HCT116 (cell line): Measurements from ENCODE around the gene CDC14B. TPM values are rescaled to one million over a fixed set of nuclear protein-coding genes. Genes with fewer than 3 reads are reported as not detected.

Experiments
- ATAC-seq: fragments of 200-7000 bp; cut with Tn5 transposase; 2 replicates; pipeline ENCODE4 v1.9.1; 2020; ENCODE audit warnings: mild to moderate bottlenecking, moderate library complexity
- BruUV-seq: library from RNA; stranded (reverse); fragments of 400-500 nt; replicated peaks from 2 replicates; lab custom pipeline; 2021; lab: Mats Ljungman, UMichigan
- CTCF ChIA-PET: fragments of 300-600 bp; sonication (Branson Sonifier 250); formaldehyde crosslinking; loops from one replicate; lab custom pipeline; 2021; ENCODE audit warnings: antibody characterized with exemption; lab: Charles Lee
- POLR2A ChIA-PET: fragments of 300-600, 350-600 bp; sonication (Branson Sonifier 250); formaldehyde crosslinking; loops from one replicate; lab custom pipeline; 2021; ENCODE audit warnings: antibody characterized with exemption; lab: Charles Lee
- RAD21 ChIA-PET, 2 experiments: fragments of 300-600 bp; sonication (Branson Sonifier 250); formaldehyde crosslinking; loops; one replicate each; lab custom pipeline; 2023; ENCODE audit warnings: low total read pairs in 2 of 2; ENCODE audit not compliant: uncharacterized antibody in 2 of 2, unreplicated experiment in 2 of 2, low non-redundant PET in 1 of 2; lab: Charles Lee
- DNase-seq: peaks from one replicate; pipeline ENCODE4 v3.0.0-alpha.2; 2010; ENCODE audit warnings: low read depth, low spot score
- H2AFZ ChIP-seq: fragments of 200-600 bp; shearing (Covaris generic), sonication (generic); 2 replicates; pipeline ENCODE4 v1.6.1; 2017; ENCODE audit warnings: low read depth, mixed run types, mixed read lengths, antibody characterized with exemption, low read length; ENCODE audit not compliant: poor library complexity, severe bottlenecking
- H3K27ac ChIP-seq: 2 replicates; pipeline ENCODE4 v1.5.1; 2012; ENCODE audit warnings: low read depth, low read length
- H3K27me3 ChIP-seq: fragments of 200-600 bp; sonication (generic); 2 replicates; pipeline ENCODE4 v1.6.1; 2016; ENCODE audit warnings: mixed run types, low read length, mixed read lengths; ENCODE audit not compliant: insufficient read depth
- H3K36me3 ChIP-seq, 2 experiments: fragments of 200-500 bp in 1 of 2; fragments of 200-600 bp in 1 of 2; sonication (Bioruptor generic) in 1 of 2; sonication (generic) in 1 of 2; 2 replicates each; pipeline versions ENCODE4 v1.5.1 to v1.6.1; 2014 to 2016; ENCODE audit warnings: low read length in 2 of 2, inconsistent platforms in 1 of 2, mixed read lengths in 1 of 2, mixed run types in 1 of 2; ENCODE audit not compliant: insufficient read depth in 2 of 2, control insufficient read depth in 1 of 2
- H3K4me1 ChIP-seq, 2 experiments: fragments of 200-600 bp in 1 of 2; sonication (generic) in 1 of 2; 2 replicates each; pipeline versions ENCODE4 v1.5.1 to v1.6.1; 2012 to 2017; ENCODE audit warnings: low read length in 2 of 2, inconsistent platforms in 1 of 2, mild to moderate bottlenecking in 1 of 2, mixed read lengths in 1 of 2, mixed run types in 1 of 2, moderate library complexity in 1 of 2; ENCODE audit not compliant: insufficient read depth in 2 of 2, control insufficient read depth in 1 of 2
- H3K4me2 ChIP-seq: fragments of 200-600 bp; sonication (generic); 2 replicates; pipeline ENCODE4 v1.6.1; 2017; ENCODE audit warnings: mixed run types, low read length, mixed read lengths
- H3K4me3 ChIP-seq, 2 experiments: fragments of 200-600 bp in 1 of 2; sonication (generic) in 1 of 2; replicated peaks in 1 of 2; 2 replicates each; pipeline ENCODE4 v1.5.1; 2011 to 2016; ENCODE audit warnings: low read length in 2 of 2, control low read depth in 1 of 2, low read depth in 1 of 2, mild to moderate bottlenecking in 1 of 2, mixed read lengths in 1 of 2, mixed run types in 1 of 2
- H3K79me2 ChIP-seq: fragments of 200-600 bp; sonication (generic); 2 replicates; pipeline ENCODE4 v1.6.1; 2017; ENCODE audit warnings: mild to moderate bottlenecking, mixed run types, low read length, moderate library complexity, mixed read lengths; ENCODE audit not compliant: insufficient read depth
- H3K9ac ChIP-seq: fragments of 200-600 bp; sonication (generic); 2 replicates; pipeline ENCODE4 v1.6.1; 2016; ENCODE audit warnings: low read length, mixed read lengths
- H3K9me2 ChIP-seq: fragments of 200-600 bp; sonication (generic), shearing (Covaris generic); 2 replicates; pipeline ENCODE4 v1.6.1; 2017; ENCODE audit warnings: mixed run types, mild to moderate bottlenecking, moderate library complexity; ENCODE audit not compliant: insufficient read depth
- H3K9me3 ChIP-seq, 2 experiments: fragments of 200-500 bp in 1 of 2; fragments of 200-600 bp in 1 of 2; sonication (Bioruptor generic) in 1 of 2; sonication (generic) in 1 of 2; 2 replicates each; pipeline ENCODE4 v1.6.1; 2014 to 2017; ENCODE audit warnings: low read length in 2 of 2, mixed read lengths in 2 of 2, inconsistent platforms in 1 of 2, low read depth in 1 of 2, mild to moderate bottlenecking in 1 of 2, mixed run types in 1 of 2, moderate library complexity in 1 of 2; ENCODE audit not compliant: control insufficient read depth in 1 of 2, insufficient read depth in 1 of 2
- H4K20me1 ChIP-seq: fragments of 200-600 bp; sonication (generic), shearing (Covaris generic); 2 replicates; pipeline ENCODE4 v1.6.1; 2017; ENCODE audit warnings: mixed run types, mild to moderate bottlenecking, moderate library complexity; ENCODE audit not compliant: insufficient read depth
- CBX3 ChIP-seq: IDR thresholded peaks from 2 replicates; pipeline ENCODE4 v1.6.1; 2012; ENCODE audit warnings: low read depth
- CEBPB ChIP-seq: IDR thresholded peaks from 2 replicates; pipeline ENCODE4 v1.6.1; 2012; ENCODE audit warnings: low read depth
- EGR1 ChIP-seq: IDR thresholded peaks from 2 replicates; pipeline ENCODE4 v1.6.1; 2012; ENCODE audit warnings: low read depth
- ELF1 ChIP-seq: IDR thresholded peaks from 2 replicates; pipeline ENCODE4 v1.6.1; 2012; ENCODE audit warnings: low read depth, borderline replicate concordance
- EZH2 ChIP-seq: fragments of 200-600 bp; sonication (generic); IDR thresholded peaks from 2 replicates; pipeline ENCODE4 v1.6.1; 2017; ENCODE audit warnings: antibody characterized with exemption, mixed run types
- EZH2phosphoT487 ChIP-seq: fragments of 200-600 bp; IDR thresholded peaks from 2 replicates; pipeline ENCODE4 v1.6.1; 2018; ENCODE audit warnings: antibody characterized with exemption, borderline replicate concordance
- FOSL1 ChIP-seq: IDR thresholded peaks from 2 replicates; pipeline ENCODE4 v1.6.1; 2012; ENCODE audit warnings: low read depth
- MAX ChIP-seq: IDR thresholded peaks from 2 replicates; pipeline ENCODE4 v1.6.1; 2012
- POLR2A ChIP-seq: IDR thresholded peaks from 2 replicates; pipeline ENCODE4 v1.7.0; 2011; ENCODE audit warnings: borderline replicate concordance; ENCODE audit not compliant: insufficient read depth, insufficient read length; ENCODE audit errors: extremely low read depth
- POLR2AphosphoS5 ChIP-seq: IDR thresholded peaks from 2 replicates; pipeline ENCODE4 v1.6.1; 2011; ENCODE audit warnings: mild to moderate bottlenecking, low read depth, low read length, moderate library complexity
- RAD21 ChIP-seq: IDR thresholded peaks from 2 replicates; pipeline ENCODE4 v1.6.1; 2012; ENCODE audit warnings: low read depth, mild to moderate bottlenecking
- SP1 ChIP-seq: IDR thresholded peaks from 2 replicates; pipeline ENCODE4 v1.6.1; 2012; ENCODE audit warnings: low read depth
- SRF ChIP-seq: IDR thresholded peaks from 2 replicates; pipeline ENCODE4 v1.6.1; 2012; ENCODE audit warnings: low read depth
- TCF7L2 ChIP-seq: IDR thresholded peaks from 2 replicates; pipeline ENCODE4 v1.7.0; 2011; ENCODE audit warnings: borderline replicate concordance, inconsistent platforms; ENCODE audit not compliant: insufficient read depth, insufficient read length; ENCODE audit errors: extremely low read depth
- ZBTB33 ChIP-seq: IDR thresholded peaks from 2 replicates; pipeline ENCODE4 v1.6.1; 2011; ENCODE audit warnings: mild to moderate bottlenecking, low read length, moderate library complexity; ENCODE audit not compliant: insufficient replicate concordance; ENCODE audit errors: extremely low read depth
- ZFX ChIP-seq: fragments of 450-650 bp; IDR thresholded peaks from 2 replicates; pipeline ENCODE4 v1.6.1; 2017
- ZNF274 ChIP-seq: fragments of 200-500 bp; sonication (Bioruptor generic); IDR thresholded peaks from 2 replicates; pipeline ENCODE4 v1.6.1; 2014; ENCODE audit warnings: mild to moderate bottlenecking, low read depth, low read length, inconsistent platforms
- intact Hi-C: fragments of 100-400 bp; cut with micrococcal nuclease; formaldehyde crosslinking; loops from 2 replicates; pipeline ENCODE4 v1.10.0; 2022
- total RNA-seq: library from RNA; stranded (reverse); gene quantifications from one replicate; pipeline ENCODE4 v1.2.1, GENCODE V29; 2021; ENCODE audit not compliant: unreplicated experiment
- TF ChIP-seq, protein P1 (sequence below): IDR thresholded peaks from 2 replicates; pipeline ENCODE4 v1.6.1; 2012; ENCODE audit warnings: low read depth
- TF ChIP-seq, protein P2 (sequence below), 3 experiments: fragments of 200-600 bp in 1 of 3; sonication (generic) in 1 of 3; IDR thresholded peaks in 2 of 3; conservative IDR thresholded peaks in 1 of 3; 2 replicates each; pipeline ENCODE4 v1.5.1; 2012 to 2017; ENCODE audit warnings: low read depth in 2 of 3, low read length in 2 of 3, antibody characterized with exemption in 1 of 3, borderline replicate concordance in 1 of 3, control low read depth in 1 of 3, mild to moderate bottlenecking in 1 of 3, mixed read lengths in 1 of 3, mixed run types in 1 of 3, moderate library complexity in 1 of 3; ENCODE audit not compliant: insufficient read depth in 1 of 3

CDC14B gene
- total RNA-seq, 1 experiment from 2014 or later, result 21.6 TPM

- no peaks in the 10 kb centered on the region for H3K9me2 ChIP-seq
- no peak overlapping the region for H3K4me2 ChIP-seq
- no peak overlapping the region for H3K27ac ChIP-seq
- TF ChIP-seq CBX3 (no peak), ZNF274 (no peak), EZH2phosphoT487 (no peak), POLR2AphosphoS5 (no peak), ZBTB33 (no peak), MAX (no peak), RAD21 (no peak), TCF7L2 (no peak), EZH2 (no peak), ZFX (no peak), SP1 (no peak), FOSL1 (no peak), ELF1 (no peak), SRF (no peak), POLR2A (no peak), EGR1 (no peak), CEBPB (no peak)
- TF ChIP-seq, protein P1, sequence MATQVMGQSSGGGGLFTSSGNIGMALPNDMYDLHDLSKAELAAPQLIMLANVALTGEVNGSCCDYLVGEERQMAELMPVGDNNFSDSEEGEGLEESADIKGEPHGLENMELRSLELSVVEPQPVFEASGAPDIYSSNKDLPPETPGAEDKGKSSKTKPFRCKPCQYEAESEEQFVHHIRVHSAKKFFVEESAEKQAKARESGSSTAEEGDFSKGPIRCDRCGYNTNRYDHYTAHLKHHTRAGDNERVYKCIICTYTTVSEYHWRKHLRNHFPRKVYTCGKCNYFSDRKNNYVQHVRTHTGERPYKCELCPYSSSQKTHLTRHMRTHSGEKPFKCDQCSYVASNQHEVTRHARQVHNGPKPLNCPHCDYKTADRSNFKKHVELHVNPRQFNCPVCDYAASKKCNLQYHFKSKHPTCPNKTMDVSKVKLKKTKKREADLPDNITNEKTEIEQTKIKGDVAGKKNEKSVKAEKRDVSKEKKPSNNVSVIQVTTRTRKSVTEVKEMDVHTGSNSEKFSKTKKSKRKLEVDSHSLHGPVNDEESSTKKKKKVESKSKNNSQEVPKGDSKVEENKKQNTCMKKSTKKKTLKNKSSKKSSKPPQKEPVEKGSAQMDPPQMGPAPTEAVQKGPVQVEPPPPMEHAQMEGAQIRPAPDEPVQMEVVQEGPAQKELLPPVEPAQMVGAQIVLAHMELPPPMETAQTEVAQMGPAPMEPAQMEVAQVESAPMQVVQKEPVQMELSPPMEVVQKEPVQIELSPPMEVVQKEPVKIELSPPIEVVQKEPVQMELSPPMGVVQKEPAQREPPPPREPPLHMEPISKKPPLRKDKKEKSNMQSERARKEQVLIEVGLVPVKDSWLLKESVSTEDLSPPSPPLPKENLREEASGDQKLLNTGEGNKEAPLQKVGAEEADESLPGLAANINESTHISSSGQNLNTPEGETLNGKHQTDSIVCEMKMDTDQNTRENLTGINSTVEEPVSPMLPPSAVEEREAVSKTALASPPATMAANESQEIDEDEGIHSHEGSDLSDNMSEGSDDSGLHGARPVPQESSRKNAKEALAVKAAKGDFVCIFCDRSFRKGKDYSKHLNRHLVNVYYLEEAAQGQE, result no peak
- TF ChIP-seq, protein P2, sequence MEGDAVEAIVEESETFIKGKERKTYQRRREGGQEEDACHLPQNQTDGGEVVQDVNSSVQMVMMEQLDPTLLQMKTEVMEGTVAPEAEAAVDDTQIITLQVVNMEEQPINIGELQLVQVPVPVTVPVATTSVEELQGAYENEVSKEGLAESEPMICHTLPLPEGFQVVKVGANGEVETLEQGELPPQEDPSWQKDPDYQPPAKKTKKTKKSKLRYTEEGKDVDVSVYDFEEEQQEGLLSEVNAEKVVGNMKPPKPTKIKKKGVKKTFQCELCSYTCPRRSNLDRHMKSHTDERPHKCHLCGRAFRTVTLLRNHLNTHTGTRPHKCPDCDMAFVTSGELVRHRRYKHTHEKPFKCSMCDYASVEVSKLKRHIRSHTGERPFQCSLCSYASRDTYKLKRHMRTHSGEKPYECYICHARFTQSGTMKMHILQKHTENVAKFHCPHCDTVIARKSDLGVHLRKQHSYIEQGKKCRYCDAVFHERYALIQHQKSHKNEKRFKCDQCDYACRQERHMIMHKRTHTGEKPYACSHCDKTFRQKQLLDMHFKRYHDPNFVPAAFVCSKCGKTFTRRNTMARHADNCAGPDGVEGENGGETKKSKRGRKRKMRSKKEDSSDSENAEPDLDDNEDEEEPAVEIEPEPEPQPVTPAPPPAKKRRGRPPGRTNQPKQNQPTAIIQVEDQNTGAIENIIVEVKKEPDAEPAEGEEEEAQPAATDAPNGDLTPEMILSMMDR (IDR thresholded peaks at IDR 0.05 in 2 of 3, conservative IDR thresholded peaks at IDR 0.05 in 1 of 3; ENCODE audit: borderline replicate concordance in 1 of 3, insufficient read depth in 1 of 3, low read depth in 2 of 3, low read length in 2 of 3), result no peak
- no peak overlapping the region for H3K4me3 ChIP-seq
- no peaks in the 10 kb centered on the region for H3K4me1 ChIP-seq
- H3K27me3 ChIP-seq, result no peaks in the 10 kb centered on the region
- no TSS peak for BruUV-seq
- H3K36me3 ChIP-seq, result peaks cover 2% of the 10 kb centered on the region in 2 experiments; a peak in 3 of 4 replicates
- no peak overlapping the region for H2AFZ ChIP-seq
- H3K79me2 ChIP-seq, result no peaks in the 10 kb centered on the region
- H3K9ac ChIP-seq, result no peak overlapping the region
- ATAC-seq, result no peak
- H3K9me3 ChIP-seq, result no peaks in the 10 kb centered on the region
- POLR2A ChIA-PET, result no interaction called here
- intact Hi-C loops, result no loop called here
- no peak for DNase-seq
- H4K20me1 ChIP-seq, result no peaks in the 10 kb centered on the region
- CTCF ChIA-PET, result no interaction called here
- RAD21 ChIA-PET, result no interaction called here
Observed at GRCh38 chr9:96519095-96519494, 100.5 kb downstream of the CDC14B start.
